ENCODE measurements around the gene HES4.

DNA sequence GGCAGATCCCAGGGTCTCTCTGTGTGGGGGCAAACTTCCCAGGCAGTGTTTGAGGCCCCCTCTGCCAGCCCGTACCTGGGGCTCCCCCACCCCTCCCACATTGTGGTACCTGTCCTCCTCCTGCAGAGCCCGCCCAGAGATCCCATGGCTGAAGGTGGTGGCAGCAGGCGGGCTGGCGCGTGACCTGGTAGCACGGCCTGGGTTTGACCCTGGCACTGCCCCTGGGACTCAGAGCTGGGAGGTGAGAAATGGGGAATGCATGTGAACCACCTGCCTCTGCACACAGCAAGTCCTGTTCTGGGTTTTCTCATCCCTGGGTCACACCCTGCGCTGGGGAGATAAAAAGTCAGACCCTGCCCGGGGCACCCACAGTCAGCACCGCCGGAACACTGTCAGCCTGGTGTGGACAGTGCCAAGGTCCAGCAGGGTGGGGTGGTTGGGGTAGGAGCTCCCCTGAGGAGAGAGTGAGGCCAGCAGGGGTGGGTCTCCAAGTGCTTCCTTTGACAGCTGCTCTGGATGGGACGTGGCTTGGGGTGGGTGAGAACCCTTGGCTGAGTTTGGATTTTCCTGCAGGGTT, 31.9 kb upstream of the HES4 start:
- TF ChIP-seq, protein P1, sequence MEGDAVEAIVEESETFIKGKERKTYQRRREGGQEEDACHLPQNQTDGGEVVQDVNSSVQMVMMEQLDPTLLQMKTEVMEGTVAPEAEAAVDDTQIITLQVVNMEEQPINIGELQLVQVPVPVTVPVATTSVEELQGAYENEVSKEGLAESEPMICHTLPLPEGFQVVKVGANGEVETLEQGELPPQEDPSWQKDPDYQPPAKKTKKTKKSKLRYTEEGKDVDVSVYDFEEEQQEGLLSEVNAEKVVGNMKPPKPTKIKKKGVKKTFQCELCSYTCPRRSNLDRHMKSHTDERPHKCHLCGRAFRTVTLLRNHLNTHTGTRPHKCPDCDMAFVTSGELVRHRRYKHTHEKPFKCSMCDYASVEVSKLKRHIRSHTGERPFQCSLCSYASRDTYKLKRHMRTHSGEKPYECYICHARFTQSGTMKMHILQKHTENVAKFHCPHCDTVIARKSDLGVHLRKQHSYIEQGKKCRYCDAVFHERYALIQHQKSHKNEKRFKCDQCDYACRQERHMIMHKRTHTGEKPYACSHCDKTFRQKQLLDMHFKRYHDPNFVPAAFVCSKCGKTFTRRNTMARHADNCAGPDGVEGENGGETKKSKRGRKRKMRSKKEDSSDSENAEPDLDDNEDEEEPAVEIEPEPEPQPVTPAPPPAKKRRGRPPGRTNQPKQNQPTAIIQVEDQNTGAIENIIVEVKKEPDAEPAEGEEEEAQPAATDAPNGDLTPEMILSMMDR (conservative IDR thresholded peaks at IDR 0.05; ENCODE audit: low read depth, low read length) = no peak
- no peak for TF ChIP-seq EZH2 (IDR thresholded peaks at IDR 0.05; ENCODE audit: borderline replicate concordance, low read depth, low read length, poor library complexity, severe bottlenecking)

All from A673 (cell line).